HCT116 (cell line): ENCODE data around the gene FRMD3.

Experiments
- CBX3 ChIP-seq: IDR thresholded peaks from 2 replicates; pipeline ENCODE4 v1.6.1; 2012; ENCODE audit warnings: low read depth
- CEBPB ChIP-seq: IDR thresholded peaks from 2 replicates; pipeline ENCODE4 v1.6.1; 2012; ENCODE audit warnings: low read depth
- CTCF ChIP-seq, 3 experiments: fragments of 200-600 bp in 1 of 3; sonication (generic) in 1 of 3; IDR thresholded peaks in 2 of 3; conservative IDR thresholded peaks in 1 of 3; 2 replicates each; pipeline ENCODE4 v1.5.1; 2012 to 2017; ENCODE audit warnings: low read depth in 2 of 3, low read length in 2 of 3, antibody characterized with exemption in 1 of 3, borderline replicate concordance in 1 of 3, control low read depth in 1 of 3, mild to moderate bottlenecking in 1 of 3, mixed read lengths in 1 of 3, mixed run types in 1 of 3, moderate library complexity in 1 of 3; ENCODE audit not compliant: insufficient read depth in 1 of 3
- EZH2 ChIP-seq: fragments of 200-600 bp; sonication (generic); IDR thresholded peaks from 2 replicates; pipeline ENCODE4 v1.6.1; 2017; ENCODE audit warnings: antibody characterized with exemption, mixed run types
- JUND ChIP-seq: IDR thresholded peaks from 2 replicates; pipeline ENCODE4 v1.6.1; 2012
- POLR2AphosphoS5 ChIP-seq: IDR thresholded peaks from 2 replicates; pipeline ENCODE4 v1.6.1; 2011; ENCODE audit warnings: mild to moderate bottlenecking, low read depth, low read length, moderate library complexity
- RAD21 ChIP-seq: IDR thresholded peaks from 2 replicates; pipeline ENCODE4 v1.6.1; 2012; ENCODE audit warnings: low read depth, mild to moderate bottlenecking
- TCF7L2 ChIP-seq: IDR thresholded peaks from 2 replicates; pipeline ENCODE4 v1.7.0; 2011; ENCODE audit warnings: borderline replicate concordance, inconsistent platforms; ENCODE audit not compliant: insufficient read depth, insufficient read length; ENCODE audit errors: extremely low read depth

- TF ChIP-seq EZH2 (no peak), CBX3 (no peak), CEBPB (no peak), CTCF (IDR thresholded peaks at IDR 0.05 in 2 of 3, conservative IDR thresholded peaks at IDR 0.05 in 1 of 3; ENCODE audit: borderline replicate concordance in 1 of 3, insufficient read depth in 1 of 3, low read depth in 2 of 3, low read length in 2 of 3) (no peak), RAD21 (no peak), POLR2AphosphoS5 (no peak), JUND (no peak), TCF7L2 (no peak)
These were observed 270.5 kb downstream of the FRMD3 start for GRCh38 chr9:83267741-83268140.
